Gastrocnemius medialis (tissue), 4 donors: ENCODE results near the gene IL34. TPM values are rescaled to one million over a fixed set of nuclear protein-coding genes. Genes with fewer than 3 reads are reported as not detected.

Experiments
- ATAC-seq, 2 donors: fragments of 150-250 bp; one replicate each; pipeline ENCODE4 v1.9.1; 2016
- DNase-seq, 2 donors: peaks; one replicate each; pipeline ENCODE4 v3.0.0-alpha.2; 2019
- H3K27ac ChIP-seq, 4 donors: fragments of 200-600 bp; sonication (generic); 1 replicate in 1 of 4; 2 replicates in 3 of 4; pipeline ENCODE4 v1.5.1; 2016 to 2018; ENCODE audit warnings: mild to moderate bottlenecking in 2 of 4, moderate library complexity in 1 of 4
- H3K27me3 ChIP-seq, 3 donors: fragments of 200-600 bp; sonication (generic) in 2 of 3; 1 replicate in 1 of 3; 2 replicates in 2 of 3; pipeline versions ENCODE4 v1.5.1 to v1.6.0; 2016 to 2019; ENCODE audit warnings: mild to moderate bottlenecking in 1 of 3, moderate library complexity in 1 of 3
- H3K36me3 ChIP-seq, 2 donors: fragments of 200-600 bp; sonication (generic) in 1 of 2; one replicate each; pipeline ENCODE4 v1.5.1; 2017 to 2018
- H3K4me1 ChIP-seq, 2 donors: fragments of 200-600 bp; sonication (generic) in 1 of 2; one replicate each; pipeline ENCODE4 v1.5.1; 2016 to 2017; ENCODE audit warnings: mild to moderate bottlenecking in 2 of 2
- H3K4me3 ChIP-seq, 4 donors: fragments of 200-600 bp; sonication (generic) in 3 of 4; 1 replicate in 1 of 4; 2 replicates in 3 of 4; pipeline ENCODE4 v1.5.1; 2016 to 2019; ENCODE audit warnings: mild to moderate bottlenecking in 2 of 4
- H3K9me3 ChIP-seq, 3 donors: fragments of 200-600 bp; sonication (generic) in 2 of 3; 1 replicate in 1 of 3; 2 replicates in 2 of 3; pipeline ENCODE4 v1.5.1; 2016 to 2019
- POLR2A ChIP-seq, 2 donors: fragments of 450-650 bp; IDR thresholded peaks; one replicate each; pipeline ENCODE4 v1.6.1; 2017; ENCODE audit warnings: antibody characterized with exemption in 2 of 2, mild to moderate bottlenecking in 2 of 2, moderate library complexity in 2 of 2
- in situ Hi-C, 4 donors: fragments of 200-750 bp; cut with MboI; loops; one replicate each; pipeline versions ENCODE4 v1.15.0 to v1.8.0; 2017; ENCODE audit warnings: low sequenced_read_pairs in 4 of 4
- intact Hi-C: fragments of 100-400 bp; cut with DNase I; formaldehyde crosslinking; loops from one replicate; pipeline ENCODE4 v1.15.1; 2023; ENCODE audit warnings: low total_unique reads
- total RNA-seq, 4 donors: library from RNA; depleted of rRNA; stranded (reverse); fragments of >200 nt; gene quantifications; one replicate each; pipeline versions ENCODE4 v1.1.0 to v1.2.3, GENCODE V29; 2016
- TF ChIP-seq, protein P1 (sequence below), 5 experiments: fragments of 450-650 bp in 3 of 5; fragments of 200-600 bp in 2 of 5; sonication (generic) in 2 of 5; IDR thresholded peaks in 4 of 5; conservative IDR thresholded peaks in 1 of 5; 1 replicate in 4 of 5; 2 replicates in 1 of 5; pipeline ENCODE4 v1.5.1; 2016 to 2019; ENCODE audit warnings: antibody characterized with exemption in 5 of 5, mild to moderate bottlenecking in 3 of 5, moderate library complexity in 3 of 5

IL34 gene
- total RNA-seq, 4 donors from 2014 or later: 0.71 to 93.0 (median 22.1) TPM

DNA sequence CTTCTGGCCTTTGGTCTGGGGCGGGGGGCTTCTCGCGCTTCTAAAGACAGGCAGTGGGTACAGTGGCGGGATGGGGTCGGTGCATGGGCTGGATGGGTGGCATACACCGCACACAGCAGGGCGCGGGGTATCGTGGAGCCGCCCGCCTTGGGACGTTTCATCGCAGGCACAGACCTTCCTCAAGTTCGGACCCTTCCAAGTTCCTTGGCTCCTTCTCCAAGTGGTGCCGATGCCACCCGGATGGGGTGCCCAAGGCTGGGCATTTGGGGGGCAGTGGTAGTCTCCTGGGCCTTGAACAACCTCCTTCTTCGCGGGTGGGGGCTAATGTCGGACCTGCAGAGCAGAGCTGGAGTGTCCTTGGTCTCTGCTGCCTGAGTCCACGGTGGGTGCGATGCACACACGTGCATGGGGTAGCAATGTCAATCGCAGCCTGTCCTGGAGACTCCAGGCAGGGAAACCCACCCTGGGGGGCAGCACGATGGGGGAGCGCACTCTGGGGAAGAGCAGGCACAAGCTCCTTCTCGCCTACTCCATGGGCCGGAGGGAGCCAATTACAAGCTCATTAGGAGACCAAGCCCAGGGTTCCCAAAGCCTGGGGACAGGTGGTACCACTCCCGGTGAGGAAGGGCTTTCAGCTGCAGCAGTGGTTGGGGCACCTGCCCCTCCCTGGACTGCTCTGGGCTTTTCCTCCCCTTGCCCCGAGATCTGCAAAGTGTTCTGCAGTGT is 40.2 kb downstream of the IL34 start:
- Histone ChIP-seq H3K27ac (peak overlapping the region; percentile 88 to 97 (median 94)), H3K4me3 (peak overlapping the region; percentile 31 to 73 (median 52)), H3K36me3 (no peaks in the 10 kb centered on the region), H3K9me3 (no peaks in the 10 kb centered on the region), H3K4me1 (peaks cover 77 to 90% of the 10 kb centered on the region in 2 donors), H3K27me3 (no peaks in the 10 kb centered on the region)
- intact Hi-C loops: loop anchor here (1.0 kb wide), 2 partner anchors 29 to 52 kb away; no protein-coding TSS in a partner anchor
- TF ChIP-seq, protein P1, sequence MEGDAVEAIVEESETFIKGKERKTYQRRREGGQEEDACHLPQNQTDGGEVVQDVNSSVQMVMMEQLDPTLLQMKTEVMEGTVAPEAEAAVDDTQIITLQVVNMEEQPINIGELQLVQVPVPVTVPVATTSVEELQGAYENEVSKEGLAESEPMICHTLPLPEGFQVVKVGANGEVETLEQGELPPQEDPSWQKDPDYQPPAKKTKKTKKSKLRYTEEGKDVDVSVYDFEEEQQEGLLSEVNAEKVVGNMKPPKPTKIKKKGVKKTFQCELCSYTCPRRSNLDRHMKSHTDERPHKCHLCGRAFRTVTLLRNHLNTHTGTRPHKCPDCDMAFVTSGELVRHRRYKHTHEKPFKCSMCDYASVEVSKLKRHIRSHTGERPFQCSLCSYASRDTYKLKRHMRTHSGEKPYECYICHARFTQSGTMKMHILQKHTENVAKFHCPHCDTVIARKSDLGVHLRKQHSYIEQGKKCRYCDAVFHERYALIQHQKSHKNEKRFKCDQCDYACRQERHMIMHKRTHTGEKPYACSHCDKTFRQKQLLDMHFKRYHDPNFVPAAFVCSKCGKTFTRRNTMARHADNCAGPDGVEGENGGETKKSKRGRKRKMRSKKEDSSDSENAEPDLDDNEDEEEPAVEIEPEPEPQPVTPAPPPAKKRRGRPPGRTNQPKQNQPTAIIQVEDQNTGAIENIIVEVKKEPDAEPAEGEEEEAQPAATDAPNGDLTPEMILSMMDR (IDR thresholded peaks at IDR 0.05 in 4 of 5, conservative IDR thresholded peaks at IDR 0.05 in 1 of 5): no peak
- TF ChIP-seq POLR2A (IDR thresholded peaks at IDR 0.05): no peak
- ATAC-seq (no peak), DNase-seq (peak in 1 of 2 donors; percentile 24)
- in situ Hi-C loops: loop anchor here in 2 of 4 donors (10.0 kb wide), 2 partner anchors 48 to 78 kb away; no protein-coding TSS in a partner anchor

DNA sequence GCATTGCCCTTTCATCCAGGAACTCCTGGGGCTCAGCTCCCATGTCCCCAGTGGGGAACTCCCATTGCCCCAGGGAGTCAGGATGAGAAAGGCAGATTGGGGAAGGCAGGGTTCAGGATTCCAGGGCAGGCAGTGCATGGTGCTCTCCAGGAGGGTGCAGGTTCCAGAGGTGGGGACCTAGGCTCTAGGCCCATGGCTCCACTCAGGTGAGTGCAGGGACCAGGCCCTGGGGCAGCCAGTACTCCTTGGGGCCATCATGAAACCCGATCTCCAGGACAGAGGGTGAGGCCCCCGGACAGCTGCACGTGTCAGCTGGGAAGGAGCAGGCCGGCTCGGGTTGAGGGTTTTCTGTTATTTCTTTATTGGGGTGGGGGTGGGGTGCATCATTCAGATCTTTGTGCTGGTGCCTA is 40.7 kb downstream of the IL34 start:
- Histone ChIP-seq H3K27me3 (no peaks in the 10 kb centered on the region), H3K4me1 (peaks cover 80 to 90% of the 10 kb centered on the region in 2 donors), H3K4me3 (no peak overlapping the region), H3K36me3 (no peaks in the 10 kb centered on the region), H3K27ac (peak overlapping the region; percentile 88 to 97 (median 94)), H3K9me3 (no peaks in the 10 kb centered on the region)
- no peak for TF ChIP-seq POLR2A (IDR thresholded peaks at IDR 0.05)
- TF ChIP-seq, protein P1 (IDR thresholded peaks at IDR 0.05 in 4 of 5, conservative IDR thresholded peaks at IDR 0.05 in 1 of 5): no peak
- ATAC-seq (peak; percentile 14 to 24), DNase-seq (peak; percentile 68 to 81)
- intact Hi-C loops: loop anchor here (1.0 kb wide), 1 partner anchor 51 kb away; no protein-coding TSS in a partner anchor
- in situ Hi-C loops: loop anchor here in 2 of 4 donors (10.0 kb wide), 2 partner anchors 48 to 78 kb away; no protein-coding TSS in a partner anchor

GRCh38 chr16:70687671-70688245 is 41.4 kb downstream of the IL34 start:
- Histone ChIP-seq H3K4me3 (no peak overlapping the region), H3K27ac (peak overlapping the region; percentile 88 to 97 (median 94)), H3K9me3 (no peaks in the 10 kb centered on the region), H3K4me1 (peaks cover 86 to 90% of the 10 kb centered on the region in 2 donors), H3K36me3 (no peaks in the 10 kb centered on the region), H3K27me3 (no peaks in the 10 kb centered on the region)
- intact Hi-C loops (loop anchor here (1.0 kb wide), 1 partner anchor 51 kb away; no protein-coding TSS in a partner anchor), in situ Hi-C loops (loop anchor here in 2 of 4 donors (10.0 kb wide), 2 partner anchors 47 to 77 kb away; no protein-coding TSS in a partner anchor)
- DNase-seq: no peak
- ATAC-seq: no peak
- TF ChIP-seq, protein P1 (IDR thresholded peaks at IDR 0.05 in 4 of 5, conservative IDR thresholded peaks at IDR 0.05 in 1 of 5): no peak
- TF ChIP-seq POLR2A (IDR thresholded peaks at IDR 0.05): no peak

DNA sequence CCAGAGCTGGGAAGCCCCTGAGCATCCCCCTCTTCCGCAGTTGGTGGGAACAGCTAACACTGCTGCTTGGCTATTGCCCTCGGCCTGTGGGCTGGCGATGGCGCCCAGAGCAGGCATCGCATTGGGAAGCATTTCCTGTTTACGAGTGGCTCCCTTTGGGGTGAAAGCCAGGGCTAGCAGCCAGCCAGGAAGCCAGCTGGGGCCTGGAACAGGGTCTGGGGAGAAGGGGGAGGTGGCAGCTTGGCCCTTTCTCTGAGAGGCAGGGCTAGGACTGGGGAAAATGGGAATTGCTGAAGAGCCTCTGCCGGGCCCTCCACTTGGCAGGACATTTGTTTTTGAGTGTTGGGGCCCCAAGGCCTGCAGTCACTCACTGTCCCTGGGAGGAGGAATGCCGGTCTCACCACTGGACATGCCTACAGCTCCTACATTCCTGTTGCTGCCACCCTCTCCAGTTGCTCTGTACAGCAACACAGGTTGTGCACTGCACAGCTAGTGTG is 41.9 kb downstream of the IL34 start:
- H3K36me3 ChIP-seq: no peaks in the 10 kb centered on the region
- H3K27me3 ChIP-seq: no peaks in the 10 kb centered on the region
- H3K27ac ChIP-seq: peak overlapping the region; percentile 88 to 97 (median 94)
- peak in 1 of 2 donors; percentile 4 for ATAC-seq
- intact Hi-C loops (no loop called here), in situ Hi-C loops (loop anchor here in 2 of 4 donors (10.0 kb wide), 2 partner anchors 47 to 77 kb away; no protein-coding TSS in a partner anchor)
- TF ChIP-seq, protein P1 (IDR thresholded peaks at IDR 0.05 in 4 of 5, conservative IDR thresholded peaks at IDR 0.05 in 1 of 5): no peak
- TF ChIP-seq POLR2A (IDR thresholded peaks at IDR 0.05): no peak
- no peak overlapping the region for H3K4me3 ChIP-seq
- H3K4me1 ChIP-seq: peaks cover 89% of the 10 kb centered on the region in 2 donors
- no peaks in the 10 kb centered on the region for H3K9me3 ChIP-seq
- peak; percentile 52 to 79 for DNase-seq
